ENCODE data around the gene CASP5.
"Not testable (repeated sequence)": the region's sequence is repeated elsewhere in the genome, so short reads cannot be mapped to it uniquely, and the experiment has no call there.

CASP5 gene

GRCh38 chr11:105034813-105035620 is 12.0 kb upstream of the CASP5 start, which contains the start of gene CASP1:
TSS of gene CASP1 (minus strand) at chr11:105035144. CDS start at chr11:105035113, 31 bp downstream.
- DNase-seq: peak in 6 of 42 donors; percentile 5 to 54 (median 20)
- intact Hi-C loops (cut with DNase I): no loop called here

- DNase-seq; intact Hi-C loops (cut with DNase I): not testable (repeated sequence)
These were observed 11.4 kb upstream of the CASP5 start for GRCh38 chr11:105034388-105034787.

- intact Hi-C loops (cut with DNase I): no loop called here
- no peak for DNase-seq
These were observed 10.8 kb upstream of the CASP5 start for GRCh38 chr11:105033781-105034180.

GRCh38 chr11:105033343-105033742 is 10.4 kb upstream of the CASP5 start:
- intact Hi-C loops (cut with DNase I): no loop called here
- peak in 16 of 42 donors; percentile 5 to 49 (median 16) for DNase-seq

- intact Hi-C loops (cut with DNase I): no loop called here
- no peak for DNase-seq
These were observed 9.5 kb upstream of the CASP5 start for GRCh38 chr11:105032495-105032894.

- intact Hi-C loops (cut with DNase I): no loop called here
- no peak for DNase-seq
These were observed 4.7 kb upstream of the CASP5 start for GRCh38 chr11:105027678-105028077.

GRCh38 chr11:105024394-105024793 is 1.4 kb upstream of the CASP5 start:
- DNase-seq: no peak

GRCh38 chr11:105022527-105022926 is 441 bp downstream of the CASP5 start:
- no peak for DNase-seq
- intact Hi-C loops (cut with DNase I): no loop called here

More at GRCh38 chr11:105024394-105024793, 1.4 kb upstream of the CASP5 start:
- intact Hi-C loops (cut with DNase I): no loop called here

GRCh38 chr11:105007463-105007862 is 15.5 kb downstream of the CASP5 start:
- no peak for DNase-seq
- intact Hi-C loops (cut with DNase I): no loop called here

- intact Hi-C loops (cut with DNase I): no loop called here
- no peak for DNase-seq
These were observed 17.5 kb downstream of the CASP5 start for GRCh38 chr11:105005451-105005845.

GRCh38 chr11:105004021-105004420 is 18.9 kb downstream of the CASP5 start:
- intact Hi-C loops (cut with DNase I): no loop called here

GRCh38 chr11:105003151-105003550 is 19.8 kb downstream of the CASP5 start:
- intact Hi-C loops (cut with DNase I): no loop called here
- DNase-seq: no peak

More at GRCh38 chr11:105004021-105004420, 18.9 kb downstream of the CASP5 start:
- DNase-seq: no peak

- peak in 16 of 42 donors; percentile 1 to 66 (median 23) for DNase-seq
- intact Hi-C loops (cut with DNase I): no loop called here
These were observed 22.2 kb downstream of the CASP5 start for GRCh38 chr11:105000797-105001196.

GRCh38 chr11:105000167-105000566 is 22.8 kb downstream of the CASP5 start:
- DNase-seq: no peak
- intact Hi-C loops (cut with DNase I): no loop called here

GRCh38 chr11:104999721-105000120 is 23.2 kb downstream of the CASP5 start:
- DNase-seq: no peak
- intact Hi-C loops (cut with DNase I): no loop called here

- intact Hi-C loops (cut with DNase I): no loop called here
- DNase-seq: no peak
These were observed 25.7 kb downstream of the CASP5 start for GRCh38 chr11:104997288-104997687.

- DNase-seq: no peak
- intact Hi-C loops (cut with DNase I): no loop called here
These were observed 28.0 kb downstream of the CASP5 start for GRCh38 chr11:104995001-104995408.

- intact Hi-C loops (cut with DNase I): no loop called here
- no peak for DNase-seq
These were observed 30.2 kb downstream of the CASP5 start for GRCh38 chr11:104992781-104993180.

- no peak for DNase-seq
- intact Hi-C loops (cut with DNase I): no loop called here
These were observed 31.0 kb downstream of the CASP5 start for GRCh38 chr11:104991994-104992393.

- DNase-seq: no peak
- intact Hi-C loops (cut with DNase I): no loop called here
These were observed 38.2 kb downstream of the CASP5 start for GRCh38 chr11:104984808-104985207.

- intact Hi-C loops (cut with DNase I): no loop called here
These were observed 43.1 kb downstream of the CASP5 start for GRCh38 chr11:104979839-104980238.

More at GRCh38 chr11:104979839-104980238, 43.1 kb downstream of the CASP5 start:
- no peak for DNase-seq

All from head of caudate nucleus (tissue), 42 donors.